Measurements from ENCODE around the gene PROZ. TPM values are rescaled to one million over a fixed set of nuclear protein-coding genes. Genes with fewer than 3 reads are reported as not detected.

Gene PROZ
- total RNA-seq, 1 donor from 2014 or later = not detected

GRCh38 chr13:113148407-113148806 is 10.0 kb upstream of the PROZ start:
- no peak overlapping the region for H3K27ac Mint-ChIP-seq (ENCODE audit: unreplicated experiment)
- Histone ChIP-seq H3K4me1 (ENCODE audit: insufficient read depth, low read length) (peaks cover 8% of the 10 kb centered on the region), H2AFZ (ENCODE audit: low read depth, low read length) (no peak overlapping the region), H3K79me2 (ENCODE audit: insufficient read depth, low read length) (no peaks in the 10 kb centered on the region), H3K9me3 (ENCODE audit: insufficient read depth, low read depth, low read length) (no peaks in the 10 kb centered on the region), H4K20me1 (ENCODE audit: insufficient read depth, low read length) (no peaks in the 10 kb centered on the region), H3K4me3 (ENCODE audit: insufficient read depth, low read depth, low read length) (no peak overlapping the region), H3K36me3 (ENCODE audit: insufficient read depth, low read length) (no peaks in the 10 kb centered on the region), H3K4me2 (ENCODE audit: low read length) (no peak overlapping the region), H3K27me3 (ENCODE audit: insufficient read depth, low read length) (no peaks in the 10 kb centered on the region), H3K9ac (ENCODE audit: low read length) (no peak overlapping the region), H3K27ac (ENCODE audit: low read depth, low read length) (no peak overlapping the region)
- FAIRE-seq = no peak
- TF ChIP-seq EZH2 (IDR thresholded peaks at IDR 0.05; ENCODE audit: insufficient read depth, low read length) (no peak), CTCF (IDR thresholded peaks at IDR 0.05; ENCODE audit: insufficient read depth, low read depth, low read length) (no peak)
- peaks cover 39% of the 10 kb centered on the region for H3K27me3 Mint-ChIP-seq (ENCODE audit: low read depth, unreplicated experiment)
- peaks cover 6% of the 10 kb centered on the region for H3K4me1 Mint-ChIP-seq (ENCODE audit: low read depth, unreplicated experiment)
- H3K4me3 Mint-ChIP-seq (ENCODE audit: unreplicated experiment) = no peak overlapping the region
- no peak for DNase-seq (ENCODE audit: low read depth)
- H3K36me3 Mint-ChIP-seq (ENCODE audit: low read depth, unreplicated experiment) = peaks cover 4% of the 10 kb centered on the region
- H3K9me3 Mint-ChIP-seq (ENCODE audit: unreplicated experiment) = peaks cover 2% of the 10 kb centered on the region

- Mint-ChIP-seq H3K36me3 (ENCODE audit: low read depth, unreplicated experiment) (peaks cover 4% of the 10 kb centered on the region), H3K27me3 (ENCODE audit: low read depth, unreplicated experiment) (peaks cover 38% of the 10 kb centered on the region), H3K27ac (ENCODE audit: unreplicated experiment) (no peak overlapping the region), H3K4me3 (ENCODE audit: unreplicated experiment) (no peak overlapping the region), H3K9me3 (ENCODE audit: unreplicated experiment) (peaks cover 2% of the 10 kb centered on the region), H3K4me1 (ENCODE audit: low read depth, unreplicated experiment) (peaks cover 6% of the 10 kb centered on the region)
- no peaks in the 10 kb centered on the region for H4K20me1 ChIP-seq (ENCODE audit: insufficient read depth, low read length)
- no peaks in the 10 kb centered on the region for H3K36me3 ChIP-seq (ENCODE audit: insufficient read depth, low read length)
- H3K9me3 ChIP-seq (ENCODE audit: insufficient read depth, low read depth, low read length) = no peaks in the 10 kb centered on the region
- TF ChIP-seq CTCF (IDR thresholded peaks at IDR 0.05; ENCODE audit: insufficient read depth, low read depth, low read length) (no peak), EZH2 (IDR thresholded peaks at IDR 0.05; ENCODE audit: insufficient read depth, low read length) (no peak)
- DNase-seq (ENCODE audit: low read depth) (no peak), FAIRE-seq (no peak)
- H3K4me2 ChIP-seq (ENCODE audit: low read length) = no peak overlapping the region
- no peak overlapping the region for H2AFZ ChIP-seq (ENCODE audit: low read depth, low read length)
- H3K27ac ChIP-seq (ENCODE audit: low read depth, low read length) = no peak overlapping the region
- peaks cover 10% of the 10 kb centered on the region for H3K4me1 ChIP-seq (ENCODE audit: insufficient read depth, low read length)
- H3K79me2 ChIP-seq (ENCODE audit: insufficient read depth, low read length) = no peaks in the 10 kb centered on the region
- H3K27me3 ChIP-seq (ENCODE audit: insufficient read depth, low read length) = no peaks in the 10 kb centered on the region
- no peak overlapping the region for H3K4me3 ChIP-seq (ENCODE audit: insufficient read depth, low read depth, low read length)
- no peak overlapping the region for H3K9ac ChIP-seq (ENCODE audit: low read length)
Measured at GRCh38 chr13:113148940-113149503, 9.4 kb upstream of the PROZ start.

DNA sequence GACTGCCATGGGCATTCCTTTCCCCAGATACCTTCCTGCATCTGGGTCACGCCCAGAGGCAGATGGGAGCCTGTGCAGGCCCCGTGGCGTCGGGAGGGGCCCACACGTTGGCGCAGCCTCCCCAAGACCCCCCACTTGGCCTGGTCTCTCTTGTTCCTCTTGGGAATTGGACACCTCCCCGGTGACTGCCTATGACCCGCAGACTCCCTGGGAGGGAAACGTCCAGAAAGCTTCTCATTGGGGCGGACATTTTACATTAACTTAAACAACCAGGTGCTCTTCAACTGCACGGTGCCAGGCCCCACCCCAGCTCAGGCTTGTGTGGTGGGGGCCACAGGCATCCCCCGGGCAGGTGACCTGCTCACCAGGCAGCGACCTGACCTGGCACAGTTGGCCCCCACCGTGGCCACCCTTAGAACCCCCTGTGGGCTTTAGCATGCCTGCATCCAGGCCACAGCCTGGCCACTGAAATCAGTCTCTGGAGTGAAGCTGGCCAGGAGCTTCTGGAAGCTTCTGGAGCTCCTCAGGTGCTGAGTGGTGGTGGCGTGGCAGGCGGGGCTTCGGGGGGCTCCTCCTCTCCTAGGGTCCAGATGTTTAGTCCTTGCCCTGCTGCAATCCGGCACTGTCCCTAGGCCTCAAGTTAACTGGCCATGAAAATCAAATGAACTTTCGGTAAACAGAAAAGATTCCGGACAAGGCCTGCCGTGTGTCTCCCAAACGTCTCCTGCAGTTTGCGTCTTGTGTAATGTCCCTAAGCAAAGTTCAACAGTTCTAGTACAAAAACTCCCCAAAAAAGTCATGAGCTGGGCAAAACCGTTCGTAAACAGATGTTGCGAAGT is 8.5 kb upstream of the PROZ start:
- peaks cover 8% of the 10 kb centered on the region for H3K4me1 Mint-ChIP-seq (ENCODE audit: low read depth, unreplicated experiment)

More for the DNA sequence above, 8.5 kb upstream of the PROZ start:
- TF ChIP-seq CTCF (IDR thresholded peaks at IDR 0.05; ENCODE audit: insufficient read depth, low read depth, low read length) = no peak
- no peak for TF ChIP-seq EZH2 (IDR thresholded peaks at IDR 0.05; ENCODE audit: insufficient read depth, low read length)
- no peaks in the 10 kb centered on the region for H3K36me3 ChIP-seq (ENCODE audit: insufficient read depth, low read length)
- H3K79me2 ChIP-seq (ENCODE audit: insufficient read depth, low read length) = no peaks in the 10 kb centered on the region
- no peak overlapping the region for H3K27ac Mint-ChIP-seq (ENCODE audit: unreplicated experiment)
- H3K27me3 ChIP-seq (ENCODE audit: insufficient read depth, low read length) = no peaks in the 10 kb centered on the region
- peaks cover 4% of the 10 kb centered on the region for H3K36me3 Mint-ChIP-seq (ENCODE audit: low read depth, unreplicated experiment)
- peaks cover 10% of the 10 kb centered on the region for H3K4me1 ChIP-seq (ENCODE audit: insufficient read depth, low read length)
- H3K9me3 Mint-ChIP-seq (ENCODE audit: unreplicated experiment) = peaks cover 2% of the 10 kb centered on the region
- no peak overlapping the region for H3K4me3 Mint-ChIP-seq (ENCODE audit: unreplicated experiment)
- H3K4me3 ChIP-seq (ENCODE audit: insufficient read depth, low read depth, low read length) = no peak overlapping the region
- no peaks in the 10 kb centered on the region for H3K9me3 ChIP-seq (ENCODE audit: insufficient read depth, low read depth, low read length)
- DNase-seq (ENCODE audit: low read depth) = no peak
- H3K4me2 ChIP-seq (ENCODE audit: low read length) = no peak overlapping the region
- no peaks in the 10 kb centered on the region for H4K20me1 ChIP-seq (ENCODE audit: insufficient read depth, low read length)
- H3K27ac ChIP-seq (ENCODE audit: low read depth, low read length) = no peak overlapping the region
- H3K9ac ChIP-seq (ENCODE audit: low read length) = no peak overlapping the region
- peaks cover 38% of the 10 kb centered on the region for H3K27me3 Mint-ChIP-seq (ENCODE audit: low read depth, unreplicated experiment)
- H2AFZ ChIP-seq (ENCODE audit: low read depth, low read length) = no peak overlapping the region
- FAIRE-seq = no peak

Measured in astrocyte (in vitro differentiated cells and primary cell).